Tibial nerve (tissue), 4 donors: ENCODE measurements around the gene MALAT1. TPM values are rescaled to one million over a fixed set of nuclear protein-coding genes. Genes with fewer than 3 reads are reported as not detected.

ENCODE experiments used
- DNase-seq, 2 donors: peaks; one replicate each; pipeline ENCODE4 v3.0.0-alpha.2; 2019; ENCODE audit warnings: low spot score in 2 of 2
- H3K27ac ChIP-seq, 4 donors: fragments of 200-600 bp; sonication (generic) in 3 of 4; one replicate each; pipeline ENCODE4 v1.5.1; 2017 to 2019; ENCODE audit warnings: mild to moderate bottlenecking in 1 of 4
- H3K27me3 ChIP-seq, 2 donors: fragments of 200-600 bp; sonication (generic) in 1 of 2; one replicate each; pipeline versions ENCODE4 v1.5.1 to v1.6.0; 2017 to 2019
- H3K36me3 ChIP-seq, 3 donors: fragments of 200-600 bp; sonication (generic); one replicate each; pipeline ENCODE4 v1.5.1; 2018 to 2019
- H3K4me1 ChIP-seq, 4 donors: fragments of 200-600 bp; sonication (generic) in 3 of 4; one replicate each; pipeline ENCODE4 v1.5.1; 2017 to 2019
- H3K4me3 ChIP-seq, 4 donors: fragments of 200-600 bp; sonication (generic) in 3 of 4; one replicate each; pipeline ENCODE4 v1.5.1; 2017 to 2019; ENCODE audit warnings: mild to moderate bottlenecking in 1 of 4, moderate library complexity in 1 of 4
- H3K9me3 ChIP-seq, 4 donors: fragments of 200-600 bp; sonication (generic) in 3 of 4; one replicate each; pipeline ENCODE4 v1.5.1; 2017 to 2019
- EP300 ChIP-seq, 2 donors: sonication (generic); formaldehyde crosslinking; IDR thresholded peaks; one replicate each; pipeline ENCODE4 v1.6.1; 2017; ENCODE audit warnings: antibody characterized with exemption in 2 of 2, mild to moderate bottlenecking in 1 of 2
- POLR2A ChIP-seq, 2 donors: fragments of 450-650 bp; IDR thresholded peaks; one replicate each; pipeline ENCODE4 v1.6.1; 2017; ENCODE audit warnings: antibody characterized with exemption in 2 of 2, mild to moderate bottlenecking in 2 of 2, moderate library complexity in 2 of 2
- WGBS, 2 donors: methylation state at CpG; one replicate each; pipeline ENCODE4 v1.1.5; 2018; 5-methylcytosine and 5-hydroxymethylcytosine counted together
- total RNA-seq, 4 donors: library from RNA; depleted of rRNA; stranded (reverse); fragments of >200 nt; gene quantifications; one replicate each; pipeline ENCODE4 v1.1.0, GENCODE V29; 2016
- TF ChIP-seq, protein P1 (sequence below), 5 experiments: fragments of 200-600 bp in 3 of 5; fragments of 450-650 bp in 2 of 5; sonication (generic) in 3 of 5; IDR thresholded peaks; one replicate each; pipeline ENCODE4 v1.5.1; 2016 to 2019; ENCODE audit warnings: antibody characterized with exemption in 5 of 5, mild to moderate bottlenecking in 3 of 5, moderate library complexity in 2 of 5

Gene MALAT1
- total RNA-seq, 4 donors from 2014 or later: 20,649 to 23,532 (median 22,230) TPM

DNA sequence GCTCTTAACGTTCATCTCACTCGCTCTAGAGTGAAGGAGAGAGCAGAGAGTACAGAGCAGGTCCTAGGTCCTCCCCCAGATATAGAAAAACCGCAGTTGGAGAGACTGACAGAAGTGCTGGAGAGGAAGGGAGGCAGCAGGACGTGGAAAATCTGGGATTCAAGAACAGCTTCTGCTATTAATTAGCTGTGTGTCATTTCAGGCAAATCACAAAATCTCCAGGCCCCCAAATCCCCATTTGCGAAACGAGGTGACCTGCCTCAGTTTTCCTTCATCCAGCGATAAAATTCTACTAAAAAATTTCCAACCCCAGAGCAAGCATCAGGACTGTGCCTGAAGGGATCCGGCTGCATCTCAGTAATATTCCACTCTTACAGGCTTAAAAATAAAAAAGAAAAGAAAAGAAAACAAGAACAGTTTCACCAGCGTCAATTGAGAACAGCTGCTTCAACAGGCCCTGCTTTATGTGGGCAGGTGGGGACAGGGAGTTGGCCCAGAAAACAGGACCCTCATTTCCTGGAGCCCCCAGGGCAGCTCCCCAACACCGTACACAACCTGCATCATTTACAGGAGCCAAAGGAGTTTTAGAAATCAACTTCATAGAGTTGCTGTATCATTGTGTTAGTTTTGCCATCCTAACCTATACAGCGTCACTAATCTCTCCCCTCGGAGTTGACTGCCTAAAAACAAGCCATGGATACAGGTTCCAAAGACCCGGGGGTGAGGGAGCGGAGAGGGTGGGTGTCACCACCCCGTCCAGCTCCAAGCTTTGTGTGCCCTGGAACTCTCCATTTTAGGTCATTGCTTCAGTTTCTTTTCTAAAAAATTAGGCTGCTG lies 2.3 kb upstream of the MALAT1 start:
- H3K36me3 ChIP-seq: peaks cover 0 to 5% (median 0%) of the 10 kb centered on the region in 3 donors
- TF ChIP-seq, protein P1, sequence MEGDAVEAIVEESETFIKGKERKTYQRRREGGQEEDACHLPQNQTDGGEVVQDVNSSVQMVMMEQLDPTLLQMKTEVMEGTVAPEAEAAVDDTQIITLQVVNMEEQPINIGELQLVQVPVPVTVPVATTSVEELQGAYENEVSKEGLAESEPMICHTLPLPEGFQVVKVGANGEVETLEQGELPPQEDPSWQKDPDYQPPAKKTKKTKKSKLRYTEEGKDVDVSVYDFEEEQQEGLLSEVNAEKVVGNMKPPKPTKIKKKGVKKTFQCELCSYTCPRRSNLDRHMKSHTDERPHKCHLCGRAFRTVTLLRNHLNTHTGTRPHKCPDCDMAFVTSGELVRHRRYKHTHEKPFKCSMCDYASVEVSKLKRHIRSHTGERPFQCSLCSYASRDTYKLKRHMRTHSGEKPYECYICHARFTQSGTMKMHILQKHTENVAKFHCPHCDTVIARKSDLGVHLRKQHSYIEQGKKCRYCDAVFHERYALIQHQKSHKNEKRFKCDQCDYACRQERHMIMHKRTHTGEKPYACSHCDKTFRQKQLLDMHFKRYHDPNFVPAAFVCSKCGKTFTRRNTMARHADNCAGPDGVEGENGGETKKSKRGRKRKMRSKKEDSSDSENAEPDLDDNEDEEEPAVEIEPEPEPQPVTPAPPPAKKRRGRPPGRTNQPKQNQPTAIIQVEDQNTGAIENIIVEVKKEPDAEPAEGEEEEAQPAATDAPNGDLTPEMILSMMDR (IDR thresholded peaks at IDR 0.05): no peak
- TF ChIP-seq POLR2A (IDR thresholded peaks at IDR 0.05): no peak
- TF ChIP-seq EP300 (IDR thresholded peaks at IDR 0.05): no peak
- H3K4me1 ChIP-seq: peaks cover 2 to 55% (median 48%) of the 10 kb centered on the region in 4 donors
- peak in 1 of 2 donors; percentile 60 for DNase-seq
- no peaks in the 10 kb centered on the region for H3K9me3 ChIP-seq
- H3K4me3 ChIP-seq: peak overlapping the region; percentile 22 to 76 (median 54)
- 11 to 17% methylated on average over 15 of the region's 15 CpGs for WGBS, 2 donors
- peak overlapping the region; percentile 93 to 99 (median 94) for H3K27ac ChIP-seq
- no peaks in the 10 kb centered on the region for H3K27me3 ChIP-seq

DNA sequence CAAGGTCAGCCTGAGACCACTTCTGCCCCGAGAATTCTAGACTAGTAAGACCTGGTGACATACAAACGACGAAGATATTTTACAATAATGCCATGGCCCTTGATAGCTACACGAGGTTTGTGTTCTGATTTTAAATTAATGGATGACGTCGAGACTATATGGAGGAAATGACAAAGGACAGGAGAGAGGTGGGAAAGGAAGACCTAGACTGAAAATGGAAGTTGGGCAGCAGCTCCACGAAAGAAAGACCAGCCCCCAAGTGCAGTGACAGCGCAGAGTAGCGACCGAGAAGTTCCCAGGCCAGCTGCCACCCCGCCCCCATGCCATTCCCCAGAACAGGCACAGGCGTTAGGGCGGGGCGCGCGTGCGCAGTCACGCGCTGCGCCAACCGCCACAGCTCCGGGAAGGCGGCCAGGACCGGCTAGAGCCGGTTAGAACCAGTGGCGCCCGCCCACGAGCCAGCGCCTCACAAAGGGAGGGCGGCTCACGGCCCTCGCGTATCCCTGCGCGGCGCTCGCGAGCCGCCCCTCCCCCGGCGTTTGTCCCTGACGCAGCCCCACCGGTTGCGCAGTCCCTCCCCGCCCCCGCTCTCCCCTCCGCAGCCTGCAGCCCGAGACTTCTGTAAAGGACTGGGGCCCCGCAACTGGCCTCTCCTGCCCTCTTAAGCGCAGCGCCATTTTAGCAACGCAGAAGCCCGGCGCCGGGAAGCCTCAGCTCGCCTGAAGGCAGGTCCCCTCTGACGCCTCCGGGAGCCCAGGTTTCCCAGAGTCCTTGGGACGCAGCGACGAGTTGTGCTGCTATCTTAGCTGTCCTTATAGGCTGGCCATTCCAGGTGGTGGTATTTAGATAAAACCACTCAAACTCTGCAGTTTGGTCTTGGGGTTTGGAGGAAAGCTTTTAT lies 1.5 kb upstream of the MALAT1 start:
- H3K27me3 ChIP-seq: no peaks in the 10 kb centered on the region
- peaks cover 0 to 14% (median 0%) of the 10 kb centered on the region in 3 donors for H3K36me3 ChIP-seq
- H3K4me1 ChIP-seq: peaks cover 0 to 47% (median 40%) of the 10 kb centered on the region in 4 donors
- peak overlapping the region; percentile 93 to 99 (median 94) for H3K27ac ChIP-seq
- peak; percentile 98 for DNase-seq
- no peaks in the 10 kb centered on the region for H3K9me3 ChIP-seq
- H3K4me3 ChIP-seq: peak overlapping the region; percentile 63 to 76 (median 70)
- TF ChIP-seq, protein P1 (IDR thresholded peaks at IDR 0.05): peak in 4 of 5 experiments; percentile 12 to 54 (median 28)
- TF ChIP-seq EP300 (IDR thresholded peaks at IDR 0.05) (peak; percentile 100), POLR2A (IDR thresholded peaks at IDR 0.05) (peak; percentile 92 to 93)
- 0% methylated on average over 26 to 40 of the region's 61 CpGs for WGBS, 2 donors

DNA sequence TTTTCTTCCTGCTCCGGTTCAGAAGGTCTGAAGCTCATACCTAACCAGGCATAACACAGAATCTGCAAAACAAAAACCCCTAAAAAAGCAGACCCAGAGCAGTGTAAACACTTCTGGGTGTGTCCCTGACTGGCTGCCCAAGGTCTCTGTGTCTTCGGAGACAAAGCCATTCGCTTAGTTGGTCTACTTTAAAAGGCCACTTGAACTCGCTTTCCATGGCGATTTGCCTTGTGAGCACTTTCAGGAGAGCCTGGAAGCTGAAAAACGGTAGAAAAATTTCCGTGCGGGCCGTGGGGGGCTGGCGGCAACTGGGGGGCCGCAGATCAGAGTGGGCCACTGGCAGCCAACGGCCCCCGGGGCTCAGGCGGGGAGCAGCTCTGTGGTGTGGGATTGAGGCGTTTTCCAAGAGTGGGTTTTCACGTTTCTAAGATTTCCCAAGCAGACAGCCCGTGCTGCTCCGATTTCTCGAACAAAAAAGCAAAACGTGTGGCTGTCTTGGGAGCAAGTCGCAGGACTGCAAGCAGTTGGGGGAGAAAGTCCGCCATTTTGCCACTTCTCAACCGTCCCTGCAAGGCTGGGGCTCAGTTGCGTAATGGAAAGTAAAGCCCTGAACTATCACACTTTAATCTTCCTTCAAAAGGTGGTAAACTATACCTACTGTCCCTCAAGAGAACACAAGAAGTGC lies 661 bp upstream of the MALAT1 start:
- Histone ChIP-seq H3K27me3 (no peaks in the 10 kb centered on the region), H3K36me3 (peaks cover 0 to 22% (median 8%) of the 10 kb centered on the region in 3 donors), H3K4me3 (peak overlapping the region; percentile 63 to 76 (median 70)), H3K27ac (peak overlapping the region; percentile 93 to 99 (median 94)), H3K4me1 (peaks cover 0 to 39% (median 33%) of the 10 kb centered on the region in 4 donors), H3K9me3 (no peaks in the 10 kb centered on the region)
- DNase-seq: peak in 1 of 2 donors; percentile 64
- no peak for TF ChIP-seq POLR2A (IDR thresholded peaks at IDR 0.05)
- TF ChIP-seq EP300 (IDR thresholded peaks at IDR 0.05): no peak
- TF ChIP-seq, protein P1 (IDR thresholded peaks at IDR 0.05): no peak
- WGBS, 2 donors: 1 to 2% methylated on average over 24 of the region's 24 CpGs

DNA sequence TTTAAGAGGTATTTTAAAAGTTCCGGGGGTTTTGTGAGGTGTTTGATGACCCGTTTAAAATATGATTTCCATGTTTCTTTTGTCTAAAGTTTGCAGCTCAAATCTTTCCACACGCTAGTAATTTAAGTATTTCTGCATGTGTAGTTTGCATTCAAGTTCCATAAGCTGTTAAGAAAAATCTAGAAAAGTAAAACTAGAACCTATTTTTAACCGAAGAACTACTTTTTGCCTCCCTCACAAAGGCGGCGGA lies 193 bp upstream of the MALAT1 start:
- TF ChIP-seq EP300 (IDR thresholded peaks at IDR 0.05) (no peak), POLR2A (IDR thresholded peaks at IDR 0.05) (no peak)
- TF ChIP-seq, protein P1 (IDR thresholded peaks at IDR 0.05): no peak
- Histone ChIP-seq H3K4me3 (peak overlapping the region; percentile 63 to 76 (median 70)), H3K9me3 (no peaks in the 10 kb centered on the region), H3K27ac (peak overlapping the region; percentile 93 to 99 (median 94)), H3K36me3 (peaks cover 0 to 26% (median 12%) of the 10 kb centered on the region in 3 donors), H3K4me1 (peaks cover 0 to 34% (median 28%) of the 10 kb centered on the region in 4 donors), H3K27me3 (no peaks in the 10 kb centered on the region)
- WGBS, 2 donors: 0% methylated on average over 6 of the region's 6 CpGs
- no peak for DNase-seq
